Mononuclear cell (primary cell): ENCODE results near the gene GDI1. TPM values are rescaled to one million over a fixed set of nuclear protein-coding genes. Genes with fewer than 3 reads are reported as not detected.

Experiments used
- H3K27me3 ChIP-seq: 2 replicates; pipeline ENCODE4 v1.6.0; 2011; ENCODE audit warnings: low read length, control low read depth; ENCODE audit not compliant: insufficient read depth
- H3K4me1 ChIP-seq: 2 replicates; pipeline ENCODE4 v1.5.1; 2011; ENCODE audit warnings: mild to moderate bottlenecking, low read length, control low read depth; ENCODE audit not compliant: insufficient read depth
- H3K4me3 ChIP-seq: 2 replicates; pipeline ENCODE4 v1.5.1; 2011; ENCODE audit warnings: mild to moderate bottlenecking, low read length, moderate library complexity
- H3K9me3 ChIP-seq: 2 replicates; pipeline ENCODE4 v1.5.1; 2011; ENCODE audit warnings: low read depth, mild to moderate bottlenecking, control low read depth, low read length
- total RNA-seq: library from RNA; depleted of rRNA; stranded (reverse); fragments of >200 nt; gene quantifications from one replicate; pipeline ENCODE4 v1.2.3, GENCODE V29; 2012

The GDI1 gene
- total RNA-seq, 1 donor: 67.6 TPM

DNA sequence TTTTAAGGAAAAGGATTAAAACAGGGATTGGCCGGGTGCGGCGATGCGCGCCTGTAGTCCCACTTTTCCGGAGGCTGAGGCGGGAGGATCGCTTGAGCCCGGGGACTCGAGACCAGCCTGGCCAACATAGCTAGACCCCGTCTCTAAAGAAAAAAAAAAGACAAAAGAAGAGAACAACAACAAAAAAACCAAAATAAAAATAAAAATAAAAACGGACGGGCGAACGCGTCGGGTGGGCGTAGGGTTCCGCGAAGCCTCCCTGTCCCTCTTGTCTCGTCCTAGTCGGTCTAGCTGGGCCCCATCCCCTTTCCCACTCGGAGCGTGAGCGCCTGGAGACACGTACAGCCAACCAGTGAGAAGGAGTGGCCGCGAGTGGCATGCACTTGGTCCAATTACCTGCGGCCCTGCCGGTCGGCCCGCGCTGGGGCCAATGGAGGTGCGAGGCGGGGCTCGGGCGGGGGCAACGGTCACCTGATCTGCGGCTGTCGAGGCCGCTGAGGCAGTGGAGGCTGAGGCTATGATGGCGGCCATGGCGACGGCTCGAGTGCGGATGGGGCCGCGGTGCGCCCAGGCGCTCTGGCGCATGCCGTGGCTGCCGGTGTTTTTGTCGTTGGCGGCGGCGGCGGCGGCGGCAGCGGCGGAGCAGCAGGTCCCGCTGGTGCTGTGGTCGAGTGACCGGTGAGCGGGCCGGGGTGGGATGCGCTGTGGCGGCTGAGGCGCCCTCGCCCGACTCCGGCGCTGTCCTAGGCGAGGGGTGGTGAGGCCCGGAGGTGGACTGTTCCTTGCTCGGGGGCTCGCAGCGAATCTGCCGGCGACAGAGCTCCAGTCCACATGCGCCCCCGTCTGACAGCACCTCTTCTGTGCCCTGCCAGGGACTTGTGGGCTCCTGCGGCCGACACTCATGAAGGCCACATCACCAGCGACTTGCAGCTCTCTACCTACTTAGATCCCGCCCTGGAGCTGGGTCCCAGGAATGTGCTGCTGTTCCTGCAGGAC, 8.5 kb upstream of the GDI1 start, which contains the start of gene ATP6AP1:
Gene ATP6AP1 (plus strand): TSS at position 502 of the 996 bp plus-strand sequence. CDS start 16 bp downstream, at position 518.
- Histone ChIP-seq H3K4me1 (peaks cover 39% of the 10 kb centered on the region), H3K27me3 (no peaks in the 10 kb centered on the region), H3K9me3 (no peaks in the 10 kb centered on the region), H3K4me3 (peak within 1 kb of the TSS; percentile 49)

DNA sequence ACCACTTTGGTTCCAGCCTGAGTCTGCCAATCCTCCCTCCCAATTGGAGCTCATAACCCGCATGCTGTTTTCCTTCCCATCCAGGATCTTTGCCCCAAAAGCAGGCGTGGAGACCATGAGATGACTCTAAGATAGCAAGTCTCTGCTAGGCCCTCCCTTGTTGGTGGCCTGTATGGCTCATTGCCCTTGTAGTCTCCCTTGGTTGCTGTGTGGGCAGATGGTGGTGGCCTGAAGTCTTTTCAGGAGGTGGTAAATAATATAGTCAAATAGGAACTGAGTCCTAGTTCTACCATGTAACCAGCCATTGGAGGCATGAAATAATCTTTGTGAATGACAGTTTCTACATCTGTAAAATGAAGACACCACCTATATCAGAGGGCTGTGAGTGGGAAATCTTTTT, 7.2 kb upstream of the GDI1 start:
- H3K4me3 ChIP-seq: peak overlapping the region; percentile 49
- no peaks in the 10 kb centered on the region for H3K27me3 ChIP-seq
- peaks cover 35% of the 10 kb centered on the region for H3K4me1 ChIP-seq
- no peaks in the 10 kb centered on the region for H3K9me3 ChIP-seq

DNA sequence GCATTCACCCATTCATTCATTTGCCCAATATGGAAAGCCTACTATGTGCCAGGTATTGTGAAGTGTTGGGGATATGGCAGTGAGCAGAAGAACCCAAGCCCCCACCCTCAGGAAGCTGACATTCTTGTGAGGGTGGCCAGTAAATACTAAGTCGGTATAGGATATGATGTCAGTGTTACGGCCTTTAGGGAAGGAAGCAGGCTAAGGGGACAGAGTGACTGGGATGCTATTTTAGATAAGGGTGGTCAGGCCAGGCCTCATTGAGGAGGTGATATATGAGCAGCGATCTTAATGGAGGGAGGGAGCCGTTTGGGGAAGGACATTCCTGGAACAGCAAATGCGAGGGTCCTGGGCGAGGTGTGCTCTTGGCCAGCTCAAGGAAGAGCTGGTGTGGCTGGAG, 6.5 kb upstream of the GDI1 start:
- H3K4me3 ChIP-seq: no peak overlapping the region
- H3K4me1 ChIP-seq: peaks cover 35% of the 10 kb centered on the region

DNA sequence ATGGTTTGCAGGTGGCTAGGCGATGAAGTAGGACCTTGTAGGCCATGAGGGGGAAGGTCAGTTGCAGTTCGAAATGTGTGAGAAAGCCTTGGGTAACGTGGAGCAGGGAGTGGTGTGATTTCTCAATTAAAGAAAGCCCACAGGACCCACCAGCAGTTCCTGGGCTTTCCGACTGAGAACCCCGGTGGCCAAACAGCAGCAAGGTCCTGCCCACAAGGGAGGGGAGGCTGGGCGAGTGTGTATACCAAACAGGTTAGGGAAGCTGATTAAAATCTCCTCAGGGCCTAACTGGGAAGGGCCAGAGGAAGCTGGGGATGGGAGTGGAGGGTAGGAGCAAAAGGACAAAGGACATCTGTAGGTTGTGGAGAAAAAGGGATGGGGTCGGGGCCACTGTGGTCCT, 6.0 kb upstream of the GDI1 start:
- H3K4me3 ChIP-seq: no peak overlapping the region
- no peaks in the 10 kb centered on the region for H3K27me3 ChIP-seq
- peaks cover 35% of the 10 kb centered on the region for H3K4me1 ChIP-seq
- no peaks in the 10 kb centered on the region for H3K9me3 ChIP-seq

More for the DNA sequence above, 6.5 kb upstream of the GDI1 start:
- no peaks in the 10 kb centered on the region for H3K9me3 ChIP-seq
- no peaks in the 10 kb centered on the region for H3K27me3 ChIP-seq

DNA sequence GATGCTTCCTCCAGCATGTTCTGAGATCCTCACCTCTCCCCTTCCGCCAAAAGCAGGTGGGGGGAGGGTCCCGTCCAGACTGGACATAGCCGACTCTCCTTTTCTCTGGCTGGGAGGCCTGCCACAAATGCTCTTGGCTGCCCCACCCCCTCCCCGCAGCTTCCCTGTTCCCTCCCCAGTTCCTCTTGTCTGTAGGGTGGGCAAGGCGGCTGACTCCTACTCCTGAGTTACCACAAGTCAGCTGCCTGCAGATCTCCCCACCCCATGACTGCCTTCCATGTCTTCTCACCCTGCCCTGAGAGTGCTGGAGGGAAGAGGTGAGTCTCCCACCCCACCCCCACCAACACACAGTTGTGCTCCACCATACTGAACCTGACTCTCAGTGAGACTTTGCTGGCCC, 5.6 kb upstream of the GDI1 start:
- no peaks in the 10 kb centered on the region for H3K27me3 ChIP-seq
- H3K9me3 ChIP-seq: no peaks in the 10 kb centered on the region
- no peak overlapping the region for H3K4me3 ChIP-seq
- H3K4me1 ChIP-seq: peaks cover 38% of the 10 kb centered on the region

DNA sequence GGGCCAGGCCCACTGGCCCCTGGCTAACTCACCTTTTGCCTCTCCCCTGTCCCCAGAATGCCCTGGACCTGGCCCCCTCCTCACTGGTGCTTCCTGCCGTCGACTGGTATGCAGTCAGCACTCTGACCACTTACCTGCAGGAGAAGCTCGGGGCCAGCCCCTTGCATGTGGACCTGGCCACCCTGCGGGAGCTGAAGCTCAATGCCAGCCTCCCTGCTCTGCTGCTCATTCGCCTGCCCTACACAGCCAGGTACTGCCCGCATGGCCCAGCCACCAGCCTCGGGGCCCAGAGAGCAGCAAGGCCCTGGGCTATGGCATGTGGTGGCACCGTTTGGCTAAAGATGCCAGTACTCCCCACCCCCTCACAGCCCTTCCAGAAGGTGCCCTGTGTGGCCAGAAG, 4.7 kb upstream of the GDI1 start:
- H3K4me3 ChIP-seq: no peak overlapping the region
- H3K9me3 ChIP-seq: no peaks in the 10 kb centered on the region
- H3K27me3 ChIP-seq: no peaks in the 10 kb centered on the region
- H3K4me1 ChIP-seq: peaks cover 37% of the 10 kb centered on the region

DNA sequence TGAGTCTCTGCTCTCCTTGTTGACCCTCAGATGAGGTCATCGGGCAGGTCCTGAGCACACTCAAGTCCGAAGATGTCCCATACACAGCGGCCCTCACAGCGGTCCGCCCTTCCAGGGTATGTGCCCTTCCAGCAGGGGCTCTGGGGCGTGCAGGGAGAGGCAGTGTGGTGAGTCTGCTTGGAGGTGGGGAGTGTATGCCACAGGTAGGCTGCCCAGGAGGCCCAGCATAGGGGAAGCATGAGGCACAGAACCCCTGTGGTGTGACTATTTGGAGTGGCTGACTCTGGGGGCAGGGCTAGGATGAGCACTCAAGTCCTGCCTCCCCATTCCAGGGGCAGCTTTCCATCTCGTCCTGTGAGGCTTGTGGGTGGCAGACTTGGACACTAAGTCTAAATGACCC, 3.3 kb upstream of the GDI1 start:
- Histone ChIP-seq H3K4me1 (peaks cover 37% of the 10 kb centered on the region), H3K27me3 (no peaks in the 10 kb centered on the region), H3K9me3 (no peaks in the 10 kb centered on the region), H3K4me3 (no peak overlapping the region)

DNA sequence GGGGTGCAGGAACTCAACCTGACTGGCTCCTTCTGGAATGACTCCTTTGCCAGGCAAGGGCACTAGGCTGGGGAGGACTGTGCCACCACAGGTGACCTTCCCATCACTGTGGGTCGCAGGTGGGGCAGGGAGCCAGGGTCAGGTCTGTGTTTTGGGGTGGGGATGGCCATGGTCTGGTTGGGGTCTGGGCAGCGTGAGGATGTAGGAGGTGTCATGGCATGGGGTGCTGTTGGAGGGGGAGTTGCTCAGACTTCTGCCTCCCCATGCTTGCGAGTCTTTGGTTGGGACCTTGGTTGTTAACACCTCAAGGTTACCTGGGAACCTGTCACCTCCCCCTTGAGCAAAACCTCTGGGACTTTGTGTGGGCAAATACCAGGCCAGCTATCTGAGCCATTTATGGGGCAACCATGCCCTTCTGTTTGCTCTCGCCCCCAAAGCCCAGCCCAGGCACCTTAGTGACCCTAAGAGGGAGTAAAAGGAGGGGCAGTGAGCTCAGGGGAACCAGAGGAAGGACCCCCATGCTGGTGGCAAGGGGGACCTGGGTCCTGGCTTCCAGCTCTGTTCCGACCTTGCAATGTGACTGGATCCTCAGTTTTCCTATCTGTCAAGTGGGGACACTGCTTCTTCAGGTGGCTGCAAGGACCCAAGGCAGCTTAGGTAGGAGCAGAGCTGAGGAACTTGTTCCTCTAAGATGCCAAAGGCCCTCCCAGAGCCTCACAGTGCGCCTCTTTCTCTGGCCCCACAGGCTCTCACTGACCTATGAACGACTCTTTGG, 2.4 kb upstream of the GDI1 start:
- H3K27me3 ChIP-seq: no peaks in the 10 kb centered on the region
- no peak overlapping the region for H3K4me3 ChIP-seq
- H3K9me3 ChIP-seq: no peaks in the 10 kb centered on the region
- H3K4me1 ChIP-seq: peaks cover 34% of the 10 kb centered on the region

DNA sequence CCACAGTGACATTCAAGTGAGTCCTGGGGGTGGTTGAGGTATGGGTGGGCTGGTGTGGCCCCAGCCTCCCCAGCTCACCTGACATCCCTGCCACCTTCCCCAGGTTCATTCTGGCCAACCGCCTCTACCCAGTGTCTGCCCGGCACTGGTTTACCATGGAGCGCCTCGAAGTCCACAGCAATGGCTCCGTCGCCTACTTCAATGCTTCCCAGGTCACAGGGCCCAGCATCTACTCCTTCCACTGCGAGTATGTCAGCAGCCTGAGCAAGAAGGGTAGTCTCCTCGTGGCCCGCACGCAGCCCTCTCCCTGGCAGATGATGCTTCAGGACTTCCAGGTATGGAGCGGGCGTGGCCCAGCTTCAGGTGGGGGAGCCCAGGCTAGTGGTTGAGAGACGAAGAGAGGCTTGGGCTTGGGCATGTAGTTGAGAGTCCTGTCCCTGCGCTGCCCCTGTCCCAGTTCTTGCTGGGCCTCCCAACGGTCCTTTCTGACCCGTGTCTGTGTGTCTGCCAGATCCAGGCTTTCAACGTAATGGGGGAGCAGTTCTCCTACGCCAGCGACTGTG, 1.7 kb upstream of the GDI1 start:
- no peak overlapping the region for H3K4me3 ChIP-seq
- no peaks in the 10 kb centered on the region for H3K27me3 ChIP-seq
- H3K9me3 ChIP-seq: no peaks in the 10 kb centered on the region
- peaks cover 27% of the 10 kb centered on the region for H3K4me1 ChIP-seq

DNA sequence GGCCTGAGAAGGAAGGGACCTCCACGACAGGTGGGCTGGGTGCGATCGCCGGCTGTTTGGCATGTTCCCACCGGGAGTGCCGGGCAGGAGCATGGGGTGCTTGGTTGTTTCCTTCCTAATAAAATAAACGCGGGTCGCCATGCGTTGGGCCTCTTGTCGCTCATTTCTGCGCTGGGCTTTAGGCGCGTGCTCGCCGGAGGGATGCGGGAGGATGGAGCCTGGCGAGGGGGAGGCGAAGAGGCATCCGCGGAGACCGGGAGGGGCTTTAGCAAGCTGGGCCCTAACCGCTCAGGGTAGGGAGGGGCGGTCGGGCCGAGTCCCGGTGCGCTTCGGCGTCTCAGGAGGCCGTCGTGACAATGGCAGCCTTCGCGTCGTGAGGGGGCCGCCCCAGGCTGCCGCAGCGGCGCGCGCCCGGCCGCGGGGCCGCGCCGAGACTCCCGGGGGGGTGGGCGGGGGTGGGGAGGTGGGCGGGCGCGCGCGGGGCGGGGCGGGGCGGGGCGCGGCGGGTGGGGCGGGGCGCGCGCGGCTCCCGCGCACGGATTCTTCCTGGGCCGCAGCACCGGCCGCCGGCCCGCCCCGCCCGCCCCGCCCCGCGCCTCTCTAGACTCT, 476 bp upstream of the GDI1 start:
- Histone ChIP-seq H3K27me3 (no peaks in the 10 kb centered on the region), H3K4me3 (peak overlapping the region; percentile 45), H3K4me1 (peaks cover 18% of the 10 kb centered on the region), H3K9me3 (no peaks in the 10 kb centered on the region)

DNA sequence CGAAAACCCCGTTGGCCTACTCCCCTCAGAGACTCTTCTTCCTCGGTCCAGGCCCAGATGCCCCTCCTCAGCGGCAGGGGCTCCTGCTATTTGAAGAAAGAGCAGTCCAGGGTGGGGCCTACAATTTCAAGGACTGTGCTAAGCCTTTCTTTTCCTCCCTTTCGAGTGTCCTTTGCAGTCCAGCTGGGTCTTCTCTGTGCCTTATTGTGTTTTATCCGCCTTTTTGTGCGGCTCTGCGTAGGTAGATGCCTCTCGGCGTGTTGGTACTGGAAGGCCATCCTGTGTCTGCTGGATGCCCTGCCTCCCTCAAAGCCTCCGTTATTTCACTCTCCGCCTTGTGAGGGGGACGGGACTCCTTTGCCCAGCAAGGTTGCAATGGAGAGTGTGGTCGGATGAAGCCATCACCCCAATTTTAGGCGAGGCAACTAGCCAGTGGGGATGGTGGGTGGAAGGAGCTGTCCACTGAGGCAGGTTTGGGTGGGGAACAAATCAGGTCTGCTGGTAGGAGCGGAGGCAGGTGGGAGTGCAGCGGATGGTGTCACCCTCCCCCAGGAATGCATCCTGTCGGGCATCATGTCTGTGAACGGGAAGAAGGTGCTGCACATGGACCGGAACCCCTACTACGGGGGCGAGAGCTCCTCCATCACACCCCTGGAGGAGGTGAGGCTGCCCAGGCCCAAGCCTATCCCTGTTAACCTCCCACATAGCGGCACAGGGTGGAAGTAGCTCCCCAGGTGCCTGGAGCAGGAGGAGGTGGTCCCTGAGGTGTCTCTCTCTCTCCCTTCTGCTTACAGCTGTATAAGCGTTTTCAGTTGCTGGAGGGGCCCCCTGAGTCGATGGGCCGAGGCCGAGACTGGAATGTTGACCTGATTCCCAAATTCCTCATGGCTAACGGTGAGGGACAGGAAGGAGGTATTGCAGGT, 1.3 kb downstream of the GDI1 start:
- Histone ChIP-seq H3K4me1 (peaks cover 19% of the 10 kb centered on the region), H3K4me3 (peak overlapping the region; percentile 45), H3K9me3 (no peaks in the 10 kb centered on the region), H3K27me3 (no peaks in the 10 kb centered on the region)

DNA sequence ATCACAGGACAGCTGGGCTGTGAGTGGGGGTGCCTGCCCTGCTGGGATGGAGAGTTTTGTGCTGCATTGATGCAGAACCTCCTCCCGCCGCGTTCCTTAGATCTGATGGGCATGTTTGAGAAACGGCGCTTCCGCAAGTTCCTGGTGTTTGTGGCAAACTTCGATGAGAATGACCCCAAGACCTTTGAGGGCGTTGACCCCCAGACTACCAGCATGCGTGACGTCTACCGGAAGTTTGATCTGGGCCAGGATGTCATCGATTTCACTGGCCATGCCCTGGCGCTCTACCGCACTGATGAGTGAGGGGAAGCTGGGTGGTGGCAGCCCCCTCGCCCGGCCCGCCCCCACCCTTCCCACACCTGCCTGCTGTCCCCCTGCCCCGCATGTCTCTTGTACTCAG, 2.9 kb downstream of the GDI1 start:
- no peaks in the 10 kb centered on the region for H3K27me3 ChIP-seq
- no peak overlapping the region for H3K4me3 ChIP-seq
- H3K4me1 ChIP-seq: peaks cover 29% of the 10 kb centered on the region
- no peaks in the 10 kb centered on the region for H3K9me3 ChIP-seq

DNA sequence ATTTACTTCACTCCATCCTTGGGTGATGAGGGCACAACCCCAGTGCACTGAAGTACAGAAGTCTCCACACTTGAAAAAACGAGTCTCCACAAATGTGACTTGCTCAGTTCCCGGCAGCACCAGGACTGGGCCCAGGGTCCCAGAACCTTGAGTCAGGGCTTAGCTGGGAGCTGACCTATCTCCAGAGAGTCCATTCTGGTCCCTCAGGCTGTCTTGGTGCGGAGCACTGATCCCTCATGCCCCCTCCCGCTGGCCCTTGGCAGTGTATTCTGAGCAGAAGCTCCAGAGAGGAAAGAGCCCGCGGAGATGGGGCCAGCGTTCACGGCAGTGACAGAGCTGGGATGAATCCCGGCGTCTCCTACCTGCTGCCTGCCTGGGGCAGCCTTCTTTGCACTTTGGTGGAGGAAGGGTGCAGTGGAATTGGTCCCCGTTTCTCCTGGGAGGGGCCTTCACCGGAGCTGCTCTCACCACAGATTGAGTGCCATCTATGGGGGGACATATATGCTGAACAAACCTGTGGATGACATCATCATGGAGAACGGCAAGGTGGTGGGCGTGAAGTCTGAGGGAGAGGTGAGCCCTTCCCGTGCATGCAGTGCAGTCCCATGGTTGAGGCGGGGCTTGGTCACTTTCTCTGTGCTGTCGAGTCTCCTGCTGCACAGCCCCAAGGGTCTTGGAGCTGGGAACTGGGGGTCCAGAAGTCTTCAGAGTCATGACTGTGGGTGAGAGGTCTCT, 3.8 kb downstream of the GDI1 start:
- Histone ChIP-seq H3K4me3 (no peak overlapping the region), H3K9me3 (no peaks in the 10 kb centered on the region), H3K27me3 (no peaks in the 10 kb centered on the region), H3K4me1 (peaks cover 35% of the 10 kb centered on the region)
